GM18508 (cell line): ENCODE results near the gene VPS45.

Experiments used
- ATAC-seq: cut with Tn5 transposase; IDR thresholded peaks from one replicate; pipeline ENCODE4 v1.9.1; 2021; ENCODE audit warnings: moderate number of reproducible peaks; ENCODE audit not compliant: insufficient read depth, unreplicated experiment

Gene VPS45

DNA sequence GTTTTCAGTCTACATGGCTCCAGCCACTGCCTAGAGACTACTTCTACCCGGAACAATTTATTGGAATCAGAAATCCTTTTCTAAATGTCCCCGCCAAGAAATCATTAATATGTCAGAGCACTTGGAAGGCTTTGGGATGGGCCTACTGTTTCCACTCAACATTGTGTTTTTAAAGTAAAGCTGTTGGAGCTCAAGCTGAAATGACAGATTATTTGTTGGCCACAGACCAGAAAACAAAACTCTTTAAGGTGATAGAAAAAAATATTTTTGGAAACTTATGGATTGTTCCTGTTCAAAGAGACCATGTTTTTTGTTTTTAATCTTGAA lies 496 bp downstream of the VPS45 start:
- no peak for ATAC-seq

DNA sequence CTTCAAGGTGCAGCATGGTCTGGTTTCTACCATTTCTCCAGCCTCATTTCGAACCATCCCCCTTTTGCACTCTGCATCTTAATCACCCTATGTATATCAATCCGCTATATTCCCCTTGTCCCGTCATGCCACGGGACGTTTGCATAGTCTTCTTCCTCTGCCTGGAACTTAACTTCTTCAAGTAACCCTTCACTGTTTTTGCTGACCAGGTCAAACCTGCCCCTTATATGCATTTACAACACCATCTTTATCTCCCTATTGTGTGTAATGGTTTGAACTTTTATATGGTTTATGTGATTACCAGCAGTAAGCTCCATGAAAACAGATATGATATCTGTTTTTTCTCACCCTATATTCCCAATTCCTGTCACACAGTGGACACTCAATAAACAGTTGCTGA lies 2.3 kb downstream of the VPS45 start:
- no peak for ATAC-seq

DNA sequence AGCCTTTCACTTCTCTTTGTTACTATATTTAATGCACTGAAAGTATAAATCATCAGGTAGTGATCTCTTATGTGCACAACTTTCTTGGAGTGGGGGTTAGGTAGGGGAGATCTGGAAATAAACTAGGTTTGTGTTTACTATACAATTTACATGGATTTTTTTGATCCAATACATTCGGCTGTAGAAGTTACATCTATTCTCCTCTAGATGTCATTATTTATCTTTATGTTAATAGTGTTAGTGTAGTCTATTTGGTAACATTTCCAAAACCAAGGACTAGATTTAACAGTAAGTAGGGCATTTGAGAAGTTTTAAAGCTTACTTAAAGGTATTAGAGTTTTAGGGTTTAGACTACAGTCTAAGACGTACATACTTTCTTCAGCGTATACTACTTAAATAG lies 5.4 kb downstream of the VPS45 start:
- ATAC-seq: no peak

- ATAC-seq: no peak
Observed at GRCh38 chr1:150073516-150073915, 5.9 kb downstream of the VPS45 start.

- ATAC-seq: no peak
Observed at GRCh38 chr1:150076066-150076465, 8.5 kb downstream of the VPS45 start.

DNA sequence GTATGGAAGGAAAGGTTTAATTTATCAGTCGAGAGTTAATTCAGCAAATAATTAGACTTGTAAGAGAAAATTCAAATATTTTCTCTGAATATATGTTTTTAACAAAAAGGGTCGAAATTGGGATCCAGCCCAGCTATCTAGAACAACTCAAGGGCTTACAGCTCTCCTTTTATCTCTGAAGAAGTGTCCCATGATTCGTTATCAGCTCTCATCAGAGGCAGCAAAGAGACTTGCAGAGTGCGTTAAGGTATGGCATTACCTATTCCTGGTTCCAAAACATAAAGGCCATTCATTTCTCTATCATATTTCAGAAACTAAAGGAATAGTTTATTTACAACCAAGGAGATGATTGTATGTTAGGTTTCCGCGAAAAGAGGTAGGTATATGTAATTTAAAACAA lies 9.4 kb downstream of the VPS45 start:
- ATAC-seq: no peak

GRCh38 chr1:150080784-150081183 lies 13.2 kb downstream of the VPS45 start:
- no peak for ATAC-seq

DNA sequence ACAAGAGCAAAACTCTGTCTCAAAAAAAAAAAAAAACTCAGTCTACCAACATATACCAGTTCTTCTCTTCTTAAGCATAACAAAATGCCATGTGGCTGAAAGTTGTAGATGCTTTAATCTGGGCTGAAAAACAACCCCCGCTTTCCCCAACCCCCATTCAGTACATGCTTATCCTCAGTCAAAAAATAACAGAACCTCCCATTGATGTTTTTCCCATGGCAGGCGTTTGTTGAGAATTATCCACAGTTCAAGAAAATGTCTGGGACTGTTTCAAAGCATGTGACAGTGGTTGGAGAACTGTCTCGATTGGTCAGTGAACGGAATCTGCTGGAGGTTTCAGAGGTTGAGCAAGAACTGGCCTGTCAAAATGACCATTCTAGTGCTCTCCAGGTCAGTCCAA lies 14.9 kb downstream of the VPS45 start:
- ATAC-seq: no peak

- ATAC-seq: no peak
Observed at GRCh38 chr1:150083907-150084306, 16.3 kb downstream of the VPS45 start.

- ATAC-seq: no peak
Observed at GRCh38 chr1:150085406-150085805, 17.8 kb downstream of the VPS45 start.

GRCh38 chr1:150087415-150087814 lies 19.8 kb downstream of the VPS45 start:
- ATAC-seq: no peak

DNA sequence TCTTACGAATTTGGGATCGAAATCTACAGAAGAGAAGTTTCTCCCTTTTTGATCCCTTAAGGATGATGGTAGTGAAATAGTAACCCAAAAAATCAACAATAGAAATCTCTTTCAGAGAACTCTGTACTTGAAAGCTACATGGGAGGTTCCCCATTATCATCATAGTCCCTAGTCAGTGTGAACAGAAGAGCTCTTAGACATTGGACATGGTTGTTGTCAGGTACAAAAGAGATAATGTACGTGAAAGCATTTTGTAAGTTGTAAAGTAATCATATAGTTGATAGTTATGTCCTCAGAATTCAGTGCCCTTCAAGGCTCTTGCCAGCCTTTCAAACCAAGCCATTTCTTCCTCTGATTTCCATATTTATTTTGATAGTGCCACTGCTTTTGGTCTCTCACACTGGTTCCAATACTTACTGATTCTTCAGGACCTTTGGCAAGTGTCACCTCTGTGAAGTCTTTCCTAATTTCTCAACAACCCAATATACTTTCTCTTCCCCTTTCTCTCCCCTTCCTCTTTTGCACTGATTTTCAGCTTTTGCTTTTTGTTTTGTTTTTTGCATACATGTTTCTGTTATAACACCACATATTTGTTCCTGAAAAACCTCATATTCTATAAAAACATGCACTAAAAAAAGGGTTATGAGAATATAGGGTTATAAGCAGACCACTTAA lies 22.4 kb downstream of the VPS45 start:
- ATAC-seq: no peak

DNA sequence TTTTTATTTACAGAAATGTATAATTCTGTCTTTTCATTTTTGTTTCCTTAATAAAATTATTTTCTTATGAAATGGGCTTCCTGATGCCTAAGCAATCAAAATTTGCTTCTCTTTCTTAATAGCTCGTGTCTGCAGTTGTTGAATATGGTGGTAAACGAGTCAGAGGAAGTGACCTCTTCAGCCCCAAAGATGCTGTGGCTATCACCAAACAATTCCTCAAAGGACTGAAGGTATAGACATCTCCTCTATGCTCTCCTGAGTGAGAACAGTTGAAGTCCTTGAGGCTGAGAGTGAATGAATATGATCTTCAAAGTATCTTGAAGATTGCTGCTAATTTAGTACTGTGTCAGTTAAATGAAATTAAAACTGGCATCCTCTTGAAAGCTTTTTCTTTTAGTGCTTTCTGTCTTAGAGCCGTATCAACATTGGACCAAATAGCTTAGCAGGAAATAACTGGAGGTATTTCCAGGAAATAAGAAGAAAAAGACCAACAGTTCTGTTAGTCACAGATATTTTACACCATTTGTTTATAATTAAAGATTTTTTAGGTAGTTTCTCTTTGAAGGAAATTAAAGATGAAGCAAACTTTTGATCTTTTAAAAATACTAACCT lies 24.7 kb downstream of the VPS45 start:
- ATAC-seq: no peak

DNA sequence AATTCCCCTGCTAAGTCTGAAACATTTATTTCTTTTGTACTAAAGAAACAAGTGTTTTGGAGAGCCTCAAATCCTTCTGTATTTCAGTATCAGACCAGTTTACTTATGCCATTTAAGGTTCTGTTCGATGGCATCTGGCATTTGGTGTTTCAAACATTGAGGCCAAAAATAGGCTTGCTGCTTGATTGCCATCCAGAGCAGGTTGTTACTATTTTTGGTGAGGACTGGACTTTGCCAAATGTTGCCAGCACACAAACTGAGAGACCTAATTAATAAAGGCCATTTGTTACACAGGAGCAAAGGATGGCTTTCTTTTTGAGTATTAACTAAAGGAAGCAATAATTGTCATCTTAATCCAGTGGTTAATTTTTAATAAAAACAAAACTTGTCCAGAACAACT lies 26.2 kb downstream of the VPS45 start:
- ATAC-seq: no peak

- ATAC-seq: no peak
Observed at GRCh38 chr1:150094734-150095265, 27.2 kb downstream of the VPS45 start.

DNA sequence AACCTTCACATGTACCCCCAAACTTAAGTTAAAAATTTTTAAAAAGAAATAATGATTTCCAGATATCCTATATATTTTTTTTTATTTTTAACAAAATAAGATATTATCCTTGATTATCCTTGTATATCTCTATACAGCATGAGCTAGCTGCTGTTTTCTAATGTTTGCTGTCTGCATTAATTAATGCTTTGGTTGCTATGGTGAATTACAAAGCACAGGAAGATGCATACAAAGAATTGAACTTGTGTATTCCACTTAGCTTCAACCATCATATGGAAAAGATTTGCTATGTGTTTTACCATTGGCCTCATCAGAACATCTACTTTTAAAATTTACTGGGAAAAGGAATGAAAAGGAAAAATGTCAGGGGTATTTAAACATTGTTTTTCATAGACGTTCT lies 35.4 kb downstream of the VPS45 start:
- ATAC-seq: no peak

DNA sequence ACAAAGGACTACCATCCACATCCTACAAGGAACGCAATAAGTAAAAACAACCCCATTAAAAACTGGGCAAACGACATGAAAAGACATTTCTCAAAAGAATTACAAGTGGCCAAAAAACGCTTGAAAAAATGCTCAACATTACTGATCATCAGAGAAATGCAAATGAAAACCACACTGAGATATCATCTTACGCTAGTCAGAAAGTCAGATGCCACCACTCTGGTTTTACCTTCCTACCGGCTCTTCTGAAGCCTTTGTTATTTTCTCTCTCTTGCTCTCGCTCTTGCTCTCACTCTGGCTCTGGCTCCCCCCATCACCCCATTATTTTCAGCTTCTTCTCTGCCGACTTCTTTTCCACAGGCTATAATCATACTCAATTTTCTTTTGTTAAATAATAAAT lies 38.8 kb downstream of the VPS45 start:
- ATAC-seq: no peak

DNA sequence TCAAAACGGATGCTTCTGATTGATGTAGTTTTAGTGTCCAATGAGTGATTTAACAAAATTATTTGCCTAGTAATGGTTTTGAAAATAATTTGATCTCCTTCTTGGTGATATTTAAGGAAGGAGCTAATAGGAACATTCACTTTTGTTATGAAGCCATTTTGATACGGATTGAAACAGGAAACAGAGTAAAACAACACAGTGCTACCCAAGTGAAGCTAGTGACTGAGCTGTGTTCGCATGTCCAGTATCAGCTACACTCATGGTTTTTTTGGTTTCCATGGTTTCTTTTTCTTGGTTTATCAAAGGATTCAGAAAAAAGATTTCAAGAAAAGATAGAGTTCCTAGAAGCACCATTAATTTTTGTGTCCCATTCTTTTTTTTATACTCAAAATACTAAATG lies 42.0 kb downstream of the VPS45 start:
- no peak for ATAC-seq

DNA sequence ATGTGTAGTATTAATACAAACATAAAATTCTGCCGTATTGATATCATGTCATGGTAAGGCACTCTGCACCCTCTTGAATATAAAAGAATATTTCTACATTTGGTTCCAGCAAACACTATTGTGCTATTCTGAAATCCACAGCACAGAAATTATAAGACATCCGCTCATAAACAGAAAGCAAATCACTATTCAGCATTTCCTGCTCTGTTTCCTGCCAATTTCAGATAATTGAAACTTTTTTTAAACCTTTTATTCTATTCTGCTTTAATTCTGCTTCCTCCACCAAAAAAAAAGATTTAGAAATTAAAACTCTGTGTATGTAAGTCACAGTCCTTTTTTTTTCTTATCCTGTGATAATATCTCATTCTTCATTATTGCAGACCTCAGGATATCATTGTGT lies 42.5 kb downstream of the VPS45 start:
- ATAC-seq: no peak

DNA sequence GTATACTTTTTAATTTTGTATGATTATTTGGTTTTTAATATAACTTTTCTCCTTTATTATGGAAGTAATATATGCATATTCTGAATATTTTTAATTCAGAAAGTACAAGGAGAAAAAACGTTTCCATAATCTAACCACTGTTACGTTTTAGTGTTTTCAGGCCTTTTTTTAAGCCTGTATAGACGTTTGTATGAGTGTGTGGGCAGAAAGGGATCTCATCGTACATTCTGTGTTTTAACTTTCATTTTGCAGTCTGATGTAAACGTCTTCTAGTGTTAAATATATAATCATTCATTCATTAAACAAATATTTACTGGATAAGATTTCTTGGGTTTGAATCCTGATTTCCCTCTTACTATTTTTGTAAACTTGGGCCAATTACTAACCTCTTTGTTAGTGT lies 44.1 kb downstream of the VPS45 start:
- ATAC-seq: no peak

GRCh38 chr1:150115121-150115520 lies 47.5 kb downstream of the VPS45 start:
- ATAC-seq: no peak

- ATAC-seq: no peak
Observed at GRCh38 chr1:150118716-150119115, 51.1 kb downstream of the VPS45 start.
